HL-60 (cell line): Measurements from ENCODE around the gene P2RX1.

Experiments used
- CTCF ChIP-seq: IDR thresholded peaks from one replicate; pipeline ENCODE4 v1.5.1; 2011; ENCODE audit warnings: low read length, control low read depth, inconsistent platforms; ENCODE audit not compliant: insufficient read depth
- GABPA ChIP-seq: IDR thresholded peaks from 2 replicates; pipeline ENCODE4 v1.6.1; 2012; ENCODE audit warnings: low read depth
- POLR2AphosphoS5 ChIP-seq: IDR thresholded peaks from 2 replicates; pipeline ENCODE4 v1.6.1; 2012; ENCODE audit warnings: low read depth
- REST ChIP-seq: IDR thresholded peaks from 2 replicates; pipeline ENCODE4 v1.6.1; 2012; ENCODE audit warnings: low read depth; ENCODE audit not compliant: insufficient replicate concordance
- SPI1 ChIP-seq: IDR thresholded peaks from 2 replicates; pipeline ENCODE4 v1.6.1; 2012; ENCODE audit warnings: low read depth, mild to moderate bottlenecking, borderline replicate concordance

- TF ChIP-seq CTCF, result no peak
- TF ChIP-seq POLR2AphosphoS5, result no peak
- no peak for TF ChIP-seq SPI1
- no peak for TF ChIP-seq REST
- TF ChIP-seq GABPA, result no peak
Measured at GRCh38 chr17:3929764-3930163, 13.5 kb upstream of the P2RX1 start.
